GM23248 (cell line): Measurements from ENCODE around the gene TNRC6C. TPM values are rescaled to one million over a fixed set of nuclear protein-coding genes. Genes with fewer than 3 reads are reported as not detected.

Source experiments
- DNase-seq: peaks from one replicate; pipeline ENCODE4 v3.0.0-alpha.2; 2015
- H2AFZ ChIP-seq: fragments of 200-600 bp; sonication (generic); 2 replicates; pipeline ENCODE4 v1.6.1; 2016; ENCODE audit warnings: antibody characterized with exemption
- H3F3A ChIP-seq: fragments of 200-600 bp; sonication (generic); 2 replicates; pipeline ENCODE4 v1.6.1; 2016; ENCODE audit warnings: mild to moderate bottlenecking, antibody characterized with exemption, mixed run types; ENCODE audit not compliant: insufficient read depth
- H3K27ac ChIP-seq: fragments of 200-600 bp; sonication (generic); 2 replicates; pipeline ENCODE4 v1.5.1; 2016; ENCODE audit warnings: mild to moderate bottlenecking
- H3K27me3 ChIP-seq: fragments of 200-600 bp; sonication (generic); replicated peaks from 2 replicates; pipeline ENCODE4 v1.6.1; 2016; ENCODE audit warnings: mild to moderate bottlenecking; ENCODE audit not compliant: insufficient read depth
- H3K36me3 ChIP-seq: fragments of 200-600 bp; sonication (generic); 2 replicates; pipeline ENCODE4 v1.6.1; 2016; ENCODE audit warnings: low read depth, mild to moderate bottlenecking
- H3K4me1 ChIP-seq: fragments of 200-600 bp; sonication (generic); 2 replicates; pipeline ENCODE4 v1.6.1; 2016; ENCODE audit warnings: mild to moderate bottlenecking; ENCODE audit not compliant: insufficient read depth
- H3K4me2 ChIP-seq: fragments of 200-600 bp; sonication (generic); one replicate; pipeline ENCODE4 v1.6.1; 2016; ENCODE audit warnings: mild to moderate bottlenecking; ENCODE audit not compliant: unreplicated experiment
- H3K4me3 ChIP-seq: fragments of 200-600 bp; sonication (generic); 2 replicates; pipeline ENCODE4 v1.5.1; 2016; ENCODE audit warnings: mild to moderate bottlenecking
- H3K79me2 ChIP-seq: fragments of 200-600 bp; sonication (generic); 2 replicates; pipeline ENCODE4 v1.6.1; 2016; ENCODE audit warnings: mild to moderate bottlenecking; ENCODE audit not compliant: insufficient read depth
- H3K9ac ChIP-seq: fragments of 200-600 bp; sonication (generic); 2 replicates; pipeline ENCODE4 v1.6.1; 2016; ENCODE audit warnings: mild to moderate bottlenecking
- H3K9me2 ChIP-seq: fragments of 200-600 bp; sonication (generic); 2 replicates; pipeline ENCODE4 v1.6.1; 2016; ENCODE audit warnings: mixed run types, mild to moderate bottlenecking, moderate library complexity; ENCODE audit not compliant: insufficient read depth
- H3K9me3 ChIP-seq: fragments of 200-600 bp; sonication (generic); one replicate; pipeline ENCODE4 v1.6.1; 2017; ENCODE audit warnings: low read depth
- H4K20me1 ChIP-seq: fragments of 200-600 bp; sonication (generic); 2 replicates; pipeline ENCODE4 v1.6.0; 2016; ENCODE audit not compliant: insufficient read depth
- EZH2 ChIP-seq: fragments of 200-600 bp; sonication (generic); IDR thresholded peaks from 2 replicates; pipeline ENCODE4 v1.6.1; 2018; ENCODE audit warnings: antibody characterized with exemption, mild to moderate bottlenecking; ENCODE audit not compliant: insufficient read depth, poor library complexity, severe bottlenecking
- EZH2phosphoT487 ChIP-seq: fragments of 200-600 bp; sonication (generic); IDR thresholded peaks from 2 replicates; pipeline ENCODE4 v1.6.1; 2018; ENCODE audit warnings: antibody characterized with exemption, moderate library complexity, mild to moderate bottlenecking, low read depth; ENCODE audit not compliant: insufficient read depth
- WGBS, 2 experiments: methylation state at CpG; one replicate each; pipeline ENCODE4 v1.1.6; 2015 to 2017; ENCODE audit warnings: low lambda C conversion rate in 2 of 2, low coverage in 1 of 2; ENCODE audit errors: missing lambda C conversion rate in 2 of 2; 5-methylcytosine and 5-hydroxymethylcytosine counted together
- in situ Hi-C: fragments of 300-500 bp; cut with MboI; formaldehyde crosslinking; loops from 2 replicates; pipeline ENCODE4 v1.15.0; 2020
- polyA plus RNA-seq: library from polyadenylated mRNA; unstranded; fragments of >200 nt; fragmentation: Nextera tagmentation; extraction: Ambion mirVana; gene quantifications from 2 replicates; pipeline ENCODE4 v1.2.1, GENCODE V29; 2016
- total RNA-seq: library from RNA; depleted of rRNA; stranded (reverse); fragments of >200 nt; shearing (Covaris generic); gene quantifications from 2 replicates; pipeline ENCODE4 v1.2.3, GENCODE V29; 2014

TNRC6C gene
- total and polyA plus RNA-seq, 2 experiments from 2014 or later = 2.3 TPM

DNA sequence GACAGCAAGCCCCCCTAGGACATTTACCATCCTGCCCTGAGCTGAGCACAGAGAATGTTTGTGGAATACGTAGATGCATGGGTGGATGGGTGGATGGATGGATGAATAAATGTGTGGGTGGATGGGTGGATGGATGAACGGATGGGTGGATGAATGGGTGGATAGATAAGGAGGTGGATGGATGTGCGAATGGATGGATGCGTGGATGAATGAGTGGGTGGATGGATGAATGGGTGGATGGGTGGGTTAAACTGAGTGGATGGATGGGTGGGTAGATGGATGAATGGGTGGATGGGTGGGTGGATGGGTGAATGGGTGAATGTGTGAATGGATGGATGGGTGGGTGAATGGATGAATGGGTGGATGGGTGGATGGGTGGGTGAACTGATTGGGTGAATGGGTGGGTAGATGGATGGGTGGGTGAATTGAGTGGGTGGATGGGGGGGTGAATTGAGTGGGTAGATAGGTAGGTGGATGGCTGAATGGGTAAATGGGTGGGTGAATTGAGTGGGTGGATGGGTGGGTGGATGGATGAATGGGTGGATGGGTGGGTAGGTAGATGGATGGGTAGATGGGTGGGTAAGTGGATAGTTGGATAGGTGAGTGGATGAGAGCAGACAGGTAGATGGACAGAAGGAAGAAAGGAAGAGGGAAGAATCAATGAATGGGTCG, 164.9 kb downstream of the TNRC6C start:
- H3K9me2 ChIP-seq = no peaks in the 10 kb centered on the region
- no peaks in the 10 kb centered on the region for H3K4me1 ChIP-seq
- no peak for DNase-seq
- no peak for TF ChIP-seq EZH2
- no peak for TF ChIP-seq EZH2phosphoT487
- H3K79me2 ChIP-seq = no peaks in the 10 kb centered on the region
- H3K9me3 ChIP-seq = no peaks in the 10 kb centered on the region
- H3K4me2 ChIP-seq = no peak overlapping the region
- no peak overlapping the region for H3K9ac ChIP-seq
- in situ Hi-C loops = no loop called here
- H2AFZ ChIP-seq = no peak overlapping the region
- WGBS, 2 experiments = 87% methylated on average over 5 of the region's 5 CpGs
- no peaks in the 10 kb centered on the region for H3K36me3 ChIP-seq
- no peaks in the 10 kb centered on the region for H4K20me1 ChIP-seq
- H3F3A ChIP-seq = no peaks in the 10 kb centered on the region
- H3K27ac ChIP-seq = no peak overlapping the region
- H3K4me3 ChIP-seq = no peak overlapping the region
- peaks cover 14% of the 10 kb centered on the region for H3K27me3 ChIP-seq

DNA sequence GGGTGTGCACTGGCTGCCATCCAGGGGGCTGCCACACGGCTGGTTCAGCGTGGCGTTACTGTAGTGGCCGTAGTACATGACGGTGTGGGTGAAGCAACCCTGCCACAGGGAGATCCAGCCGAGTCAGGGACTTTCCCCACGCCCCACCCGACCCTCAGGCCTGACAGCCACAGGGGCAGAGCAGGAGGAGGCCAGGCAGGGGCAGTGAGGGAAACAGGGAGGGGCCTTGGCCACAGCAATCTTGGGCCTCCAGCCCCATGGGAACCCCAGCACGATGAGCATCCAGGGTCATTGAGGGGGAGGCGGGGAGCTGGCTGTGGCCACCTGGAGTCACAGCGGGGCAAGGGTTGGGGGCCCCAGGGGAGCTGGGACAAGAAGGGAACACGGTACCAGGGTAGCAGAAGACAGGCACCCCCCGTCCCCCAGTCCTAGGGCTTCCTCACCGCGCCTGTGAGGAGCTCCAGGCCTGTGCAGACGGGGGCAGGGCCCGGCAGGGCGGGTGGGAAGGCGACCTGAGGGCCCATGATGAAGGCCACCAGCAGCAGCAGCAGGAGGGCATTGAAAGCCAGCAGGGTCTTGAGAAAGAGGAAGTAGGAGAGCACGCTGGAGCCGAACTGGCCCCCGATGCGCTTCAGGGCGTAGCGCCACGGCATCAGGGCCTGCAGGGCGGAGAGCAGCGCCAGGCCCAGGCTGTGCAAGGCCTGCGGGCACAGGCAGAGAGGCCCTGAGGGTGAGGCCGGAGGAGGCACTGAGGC, 165.8 kb downstream of the TNRC6C start:
- no peak for DNase-seq
- H2AFZ ChIP-seq = no peak overlapping the region
- H3K27ac ChIP-seq = no peak overlapping the region
- H4K20me1 ChIP-seq = no peaks in the 10 kb centered on the region
- no peaks in the 10 kb centered on the region for H3F3A ChIP-seq
- no peak overlapping the region for H3K9ac ChIP-seq
- no peaks in the 10 kb centered on the region for H3K9me2 ChIP-seq
- H3K27me3 ChIP-seq = peaks cover 20% of the 10 kb centered on the region
- no peaks in the 10 kb centered on the region for H3K9me3 ChIP-seq
- no peak overlapping the region for H3K4me2 ChIP-seq
- in situ Hi-C loops = no loop called here
- TF ChIP-seq EZH2 (no peak), EZH2phosphoT487 (no peak)
- H3K79me2 ChIP-seq = no peaks in the 10 kb centered on the region
- H3K4me1 ChIP-seq = 0 out of 2 replicates have a peak, but pooled peaks cover 3% of the 10 kb centered on the region
- no peak overlapping the region for H3K4me3 ChIP-seq
- 85 to 86% methylated on average over 20 to 30 of the region's 30 CpGs for WGBS, 2 experiments
- H3K36me3 ChIP-seq = no peaks in the 10 kb centered on the region

DNA sequence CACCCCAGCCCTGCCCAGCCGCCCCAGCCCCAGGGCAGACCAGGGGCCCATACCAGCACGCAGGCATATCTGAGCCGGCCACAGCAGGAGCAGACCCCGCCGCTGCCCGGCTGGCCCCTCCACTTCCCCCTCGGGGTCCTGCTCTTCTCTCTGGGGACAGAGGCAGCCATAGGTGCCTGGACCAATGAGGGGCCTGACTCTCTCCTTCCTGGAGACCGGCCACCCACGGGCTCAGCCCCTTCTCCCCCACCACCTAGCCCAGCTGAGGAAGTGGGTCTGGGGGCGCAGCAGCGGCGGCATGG, 166.3 kb downstream of the TNRC6C start:
- no peak overlapping the region for H2AFZ ChIP-seq
- no peaks in the 10 kb centered on the region for H3K9me2 ChIP-seq
- no peak for DNase-seq
- H3K9ac ChIP-seq = no peak overlapping the region
- H3K4me1 ChIP-seq = 0 out of 2 replicates have a peak, but pooled peaks cover 3% of the 10 kb centered on the region
- H4K20me1 ChIP-seq = no peaks in the 10 kb centered on the region
- H3K27me3 ChIP-seq = peaks cover 21% of the 10 kb centered on the region
- no peaks in the 10 kb centered on the region for H3K36me3 ChIP-seq
- H3F3A ChIP-seq = no peaks in the 10 kb centered on the region; the same call in 1 of the 2 replicates
- in situ Hi-C loops = no loop called here
- TF ChIP-seq EZH2 (no peak), EZH2phosphoT487 (no peak)
- no peak overlapping the region for H3K4me3 ChIP-seq
- no peaks in the 10 kb centered on the region for H3K79me2 ChIP-seq
- H3K9me3 ChIP-seq = no peaks in the 10 kb centered on the region
- H3K27ac ChIP-seq = no peak overlapping the region
- no peak overlapping the region for H3K4me2 ChIP-seq
- WGBS, 2 experiments = 79 to 82% methylated on average over 6 to 12 of the region's 12 CpGs

DNA sequence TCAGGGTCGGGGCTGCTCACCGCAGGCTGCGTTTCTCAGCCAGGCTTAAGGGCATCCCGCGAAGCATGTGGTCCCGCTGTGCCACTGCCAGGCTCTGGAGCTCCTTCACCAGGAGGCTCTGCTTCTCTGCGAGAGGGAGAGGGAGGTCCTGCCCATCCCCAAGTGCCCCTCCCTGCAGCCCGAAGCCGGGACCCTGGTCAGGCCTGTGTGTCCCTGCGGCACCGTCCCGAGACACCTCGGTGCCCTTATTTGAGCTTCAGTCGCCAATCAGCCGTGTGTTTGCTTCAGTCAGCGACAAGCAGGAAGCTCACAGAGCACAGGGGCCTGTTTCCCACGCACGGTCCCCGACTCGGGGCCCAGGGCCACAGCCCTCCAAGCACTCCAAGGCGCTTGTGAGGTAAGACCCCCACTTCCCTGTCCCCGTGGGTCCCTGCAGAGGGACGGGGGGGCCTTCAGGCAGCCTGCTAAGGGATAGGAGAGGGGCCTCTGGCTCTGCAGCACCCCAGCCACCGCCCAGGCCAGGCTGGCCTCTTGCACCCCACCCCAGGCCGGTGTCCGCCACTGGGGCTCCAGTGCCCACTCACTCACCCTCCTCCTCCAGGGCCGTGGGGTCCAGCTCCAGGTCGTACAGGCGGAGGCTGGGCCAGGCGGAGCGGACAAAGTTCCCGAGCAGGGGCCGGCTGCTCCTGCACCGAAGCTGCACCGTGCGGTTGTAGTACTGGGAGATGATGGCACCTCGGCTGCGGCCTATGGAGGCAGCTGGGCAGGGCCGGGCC, 166.8 kb downstream of the TNRC6C start:
- Histone ChIP-seq H3K79me2 (no peaks in the 10 kb centered on the region), H3K9ac (no peak overlapping the region), H3K36me3 (no peaks in the 10 kb centered on the region), H3F3A (no peaks in the 10 kb centered on the region; the same call in 1 of the 2 replicates), H3K9me3 (no peaks in the 10 kb centered on the region), H3K4me1 (0 out of 2 replicates have a peak, but pooled peaks cover 3% of the 10 kb centered on the region), H3K27ac (no peak overlapping the region), H4K20me1 (no peaks in the 10 kb centered on the region), H2AFZ (no peak overlapping the region), H3K27me3 (peaks cover 21% of the 10 kb centered on the region), H3K4me2 (no peak overlapping the region), H3K4me3 (no peak overlapping the region), H3K9me2 (no peaks in the 10 kb centered on the region)
- TF ChIP-seq EZH2 = no peak
- TF ChIP-seq EZH2phosphoT487 = no peak
- in situ Hi-C loops = no loop called here
- no peak for DNase-seq
- WGBS, 2 experiments = 77 to 86% methylated on average over 31 to 38 of the region's 39 CpGs
